K562 (cell line): ENCODE results near the gene RAD1. TPM values are rescaled to one million over a fixed set of nuclear protein-coding genes. Genes with fewer than 3 reads are reported as not detected.

ENCODE experiments used
- ATF7 ChIP-seq: fragments of 450-650 bp; IDR thresholded peaks from 2 replicates; pipeline ENCODE4 v1.7.1; 2014; ENCODE audit warnings: mild to moderate bottlenecking, moderate library complexity
- CBX8 ChIP-seq: fragments of 200-600 bp; sonication (generic); IDR thresholded peaks from 2 replicates; pipeline ENCODE4 v1.6.1; 2012; ENCODE audit warnings: borderline replicate concordance, mixed run types, low read depth, mild to moderate bottlenecking, moderate library complexity, mixed read lengths, low read length, control low read depth, inconsistent platforms; ENCODE audit not compliant: poor library complexity, severe bottlenecking; ENCODE audit errors: extremely low read depth
- CHCHD3 ChIP-seq: fragments of 250-450 bp; sonication (Bioruptor Pico); IDR thresholded peaks from 2 replicates; pipeline ENCODE4 v2.1.2; 2022; ENCODE audit warnings: mild to moderate bottlenecking
- CUX1 ChIP-seq: fragments of 200-800 bp; sonication (Bioruptor generic); IDR thresholded peaks from 2 replicates; pipeline ENCODE4 v1.6.1; 2016; ENCODE audit warnings: missing genetic modification characterization, missing compliant biosample characterization
- ELK1 ChIP-seq: sonication (generic); formaldehyde crosslinking; IDR thresholded peaks from 2 replicates; pipeline ENCODE4 v1.8.1; 2022; ENCODE audit warnings: missing genetic modification reagents
- FOXM1 ChIP-seq, 2 experiments: fragments of 450-650 bp in 1 of 2; sonication (generic) in 1 of 2; formaldehyde crosslinking in 1 of 2; IDR thresholded peaks; 2 replicates each; pipeline versions ENCODE4 v1.6.1 to v1.9.0; 2017 to 2022; ENCODE audit warnings: low read depth in 2 of 2, mild to moderate bottlenecking in 2 of 2, missing genetic modification reagents in 1 of 2, moderate library complexity in 1 of 2
- HLTF ChIP-seq: fragments of 450-650 bp; IDR thresholded peaks from 2 replicates; pipeline ENCODE4 v1.6.1; 2016
- KDM5B ChIP-seq: fragments of 200-600 bp; sonication (generic); IDR thresholded peaks from 2 replicates; pipeline ENCODE4 v1.6.1; 2012; ENCODE audit warnings: low read depth, mild to moderate bottlenecking, moderate library complexity, low read length, control low read depth, inconsistent platforms; ENCODE audit not compliant: insufficient replicate concordance
- KLF13 ChIP-seq: fragments of 450-650 bp; IDR thresholded peaks from 2 replicates; pipeline ENCODE4 v1.6.1; 2016; ENCODE audit warnings: missing genetic modification characterization, low read depth, mild to moderate bottlenecking, missing compliant biosample characterization, moderate library complexity, borderline replicate concordance
- MTF1 ChIP-seq: fragments of 250-450 bp; sonication (Bioruptor Pico); IDR thresholded peaks from 2 replicates; pipeline ENCODE4 v1.9.0; 2021; ENCODE audit warnings: moderate library complexity, mild to moderate bottlenecking, inconsistent platforms, borderline replicate concordance
- NCOA2 ChIP-seq, 2 experiments: fragments of 450-650 bp; IDR thresholded peaks; 2 replicates each; pipeline ENCODE4 v1.6.1; 2018; ENCODE audit warnings: mild to moderate bottlenecking in 2 of 2, moderate library complexity in 1 of 2; ENCODE audit not compliant: partially characterized antibody in 2 of 2
- TSC22D4 ChIP-seq: fragments of 450-650 bp; IDR thresholded peaks from 2 replicates; pipeline ENCODE4 v1.6.1; 2016; ENCODE audit warnings: missing genetic modification characterization, missing biosample characterization, control low read depth
- ZBTB9 ChIP-seq: fragments of 450-650 bp; formaldehyde crosslinking; IDR thresholded peaks from 2 replicates; pipeline ENCODE4 v1.4.0; 2020; ENCODE audit warnings: mild to moderate bottlenecking, moderate library complexity
- ZNF124 ChIP-seq: sonication (generic); formaldehyde crosslinking; IDR thresholded peaks from 2 replicates; pipeline ENCODE4 v1.8.1; 2022; ENCODE audit warnings: missing genetic modification reagents
- ZNF274 ChIP-seq: IDR thresholded peaks from 2 replicates; pipeline ENCODE4 v1.6.1; 2011; ENCODE audit warnings: low read depth, mild to moderate bottlenecking, low read length, moderate library complexity, borderline replicate concordance
- ZNF3 ChIP-seq: fragments of 250-450 bp; sonication (Bioruptor Pico); IDR thresholded peaks from 2 replicates; pipeline ENCODE4 v1.5.0; 2021; ENCODE audit warnings: mild to moderate bottlenecking, moderate library complexity
- polyA plus RNA-seq, 8 experiments: library from polyadenylated mRNA; depleted of rRNA in 4 of 8; stranded (reverse) in 5 of 8; unstranded in 3 of 8; fragments of >200 nt; fragmentation: Nextera tagmentation in 2 of 8; fragmentation: Illumina TruSeq in 1 of 8; extraction: Ambion mirVana in 2 of 8; extraction: Trizol in 1 of 8; gene quantifications; 2 replicates each; pipeline versions ENCODE4 v1.2.1 to v1.2.3, GENCODE V29; 2011 to 2014; ENCODE audit warnings: inconsistent platforms in 1 of 8, missing spikeins in 1 of 8
- total RNA-seq, 7 experiments: library from RNA; depleted of rRNA in 6 of 7; stranded (reverse); fragments of >200 nt in 6 of 7; fragmentation: Illumina TruSeq in 2 of 7; extraction: Trizol in 2 of 7; gene quantifications; 2 replicates each; pipeline versions ENCODE4 v1.2.1 to v1.2.3, GENCODE V29; 2011 to 2021; ENCODE audit warnings: low replicate concordance in 1 of 7
- TF ChIP-seq, protein P1 (sequence below): sonication (generic); formaldehyde crosslinking; IDR thresholded peaks from 2 replicates; pipeline ENCODE4 v1.8.0; 2023; ENCODE audit warnings: mild to moderate bottlenecking, missing genetic modification reagents

RAD1 gene
- total and polyA plus RNA-seq, 9 of the 15 experiments (the other 6 are each of a cell fraction or from before 2014, with no cell fraction given) = 44.5 to 148 (median 60.8) TPM

- TF ChIP-seq NCOA2 (IDR thresholded peaks at IDR 0.05; ENCODE audit: partially characterized antibody in 2 of 2) (no peak), ELK1 (CRISPR knock-in tag) (no peak), ZNF3 (CRISPR knock-in tag) (no peak), ZNF274 (no peak), ATF7 (peak; percentile 62), KLF13 (tag) (no peak), CUX1 (CRISPR knock-in tag) (no peak), KDM5B (peak; percentile 3), TSC22D4 (tag) (no peak), CHCHD3 (CRISPR knock-in tag) (no peak), CBX8 (no peak), ZBTB9 (CRISPR knock-in tag) (no peak), MTF1 (CRISPR knock-in tag) (no peak), FOXM1 (IDR thresholded peaks at IDR 0.05; ENCODE audit: low read depth) (no peak), FOXM1 (CRISPR knock-in tag; IDR thresholded peaks at IDR 0.05; ENCODE audit: low read depth) (no peak), HLTF (no peak), ZNF124 (no peak)
- TF ChIP-seq, protein P1, sequence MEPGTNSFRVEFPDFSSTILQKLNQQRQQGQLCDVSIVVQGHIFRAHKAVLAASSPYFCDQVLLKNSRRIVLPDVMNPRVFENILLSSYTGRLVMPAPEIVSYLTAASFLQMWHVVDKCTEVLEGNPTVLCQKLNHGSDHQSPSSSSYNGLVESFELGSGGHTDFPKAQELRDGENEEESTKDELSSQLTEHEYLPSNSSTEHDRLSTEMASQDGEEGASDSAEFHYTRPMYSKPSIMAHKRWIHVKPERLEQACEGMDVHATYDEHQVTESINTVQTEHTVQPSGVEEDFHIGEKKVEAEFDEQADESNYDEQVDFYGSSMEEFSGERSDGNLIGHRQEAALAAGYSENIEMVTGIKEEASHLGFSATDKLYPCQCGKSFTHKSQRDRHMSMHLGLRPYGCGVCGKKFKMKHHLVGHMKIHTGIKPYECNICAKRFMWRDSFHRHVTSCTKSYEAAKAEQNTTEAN (CRISPR knock-in tag) = no peak
Measured at GRCh38 chr5:34929134-34929719, 13.9 kb upstream of the RAD1 start, which contains the start of gene DNAJC21 (continued).
